HCT116 (cell line): Measurements from ENCODE around the gene PEX11A.

Experiments used
- CEBPB ChIP-seq: IDR thresholded peaks from 2 replicates; pipeline ENCODE4 v1.6.1; 2012; ENCODE audit warnings: low read depth
- CTCF ChIP-seq, 3 experiments: fragments of 200-600 bp in 1 of 3; sonication (generic) in 1 of 3; IDR thresholded peaks in 2 of 3; conservative IDR thresholded peaks in 1 of 3; 2 replicates each; pipeline ENCODE4 v1.5.1; 2012 to 2017; ENCODE audit warnings: low read depth in 2 of 3, low read length in 2 of 3, antibody characterized with exemption in 1 of 3, borderline replicate concordance in 1 of 3, control low read depth in 1 of 3, mild to moderate bottlenecking in 1 of 3, mixed read lengths in 1 of 3, mixed run types in 1 of 3, moderate library complexity in 1 of 3; ENCODE audit not compliant: insufficient read depth in 1 of 3
- EZH2 ChIP-seq: fragments of 200-600 bp; sonication (generic); IDR thresholded peaks from 2 replicates; pipeline ENCODE4 v1.6.1; 2017; ENCODE audit warnings: antibody characterized with exemption, mixed run types
- EZH2phosphoT487 ChIP-seq: fragments of 200-600 bp; IDR thresholded peaks from 2 replicates; pipeline ENCODE4 v1.6.1; 2018; ENCODE audit warnings: antibody characterized with exemption, borderline replicate concordance
- POLR2A ChIP-seq: IDR thresholded peaks from 2 replicates; pipeline ENCODE4 v1.7.0; 2011; ENCODE audit warnings: borderline replicate concordance; ENCODE audit not compliant: insufficient read depth, insufficient read length; ENCODE audit errors: extremely low read depth
- RAD21 ChIP-seq: IDR thresholded peaks from 2 replicates; pipeline ENCODE4 v1.6.1; 2012; ENCODE audit warnings: low read depth, mild to moderate bottlenecking
- SP1 ChIP-seq: IDR thresholded peaks from 2 replicates; pipeline ENCODE4 v1.6.1; 2012; ENCODE audit warnings: low read depth
- ZBTB33 ChIP-seq: IDR thresholded peaks from 2 replicates; pipeline ENCODE4 v1.6.1; 2011; ENCODE audit warnings: mild to moderate bottlenecking, low read length, moderate library complexity; ENCODE audit not compliant: insufficient replicate concordance; ENCODE audit errors: extremely low read depth
- ZFX ChIP-seq: fragments of 450-650 bp; IDR thresholded peaks from 2 replicates; pipeline ENCODE4 v1.6.1; 2017
- TF ChIP-seq, protein P1 (sequence below): IDR thresholded peaks from 2 replicates; pipeline ENCODE4 v1.6.1; 2012; ENCODE audit warnings: low read depth

DNA sequence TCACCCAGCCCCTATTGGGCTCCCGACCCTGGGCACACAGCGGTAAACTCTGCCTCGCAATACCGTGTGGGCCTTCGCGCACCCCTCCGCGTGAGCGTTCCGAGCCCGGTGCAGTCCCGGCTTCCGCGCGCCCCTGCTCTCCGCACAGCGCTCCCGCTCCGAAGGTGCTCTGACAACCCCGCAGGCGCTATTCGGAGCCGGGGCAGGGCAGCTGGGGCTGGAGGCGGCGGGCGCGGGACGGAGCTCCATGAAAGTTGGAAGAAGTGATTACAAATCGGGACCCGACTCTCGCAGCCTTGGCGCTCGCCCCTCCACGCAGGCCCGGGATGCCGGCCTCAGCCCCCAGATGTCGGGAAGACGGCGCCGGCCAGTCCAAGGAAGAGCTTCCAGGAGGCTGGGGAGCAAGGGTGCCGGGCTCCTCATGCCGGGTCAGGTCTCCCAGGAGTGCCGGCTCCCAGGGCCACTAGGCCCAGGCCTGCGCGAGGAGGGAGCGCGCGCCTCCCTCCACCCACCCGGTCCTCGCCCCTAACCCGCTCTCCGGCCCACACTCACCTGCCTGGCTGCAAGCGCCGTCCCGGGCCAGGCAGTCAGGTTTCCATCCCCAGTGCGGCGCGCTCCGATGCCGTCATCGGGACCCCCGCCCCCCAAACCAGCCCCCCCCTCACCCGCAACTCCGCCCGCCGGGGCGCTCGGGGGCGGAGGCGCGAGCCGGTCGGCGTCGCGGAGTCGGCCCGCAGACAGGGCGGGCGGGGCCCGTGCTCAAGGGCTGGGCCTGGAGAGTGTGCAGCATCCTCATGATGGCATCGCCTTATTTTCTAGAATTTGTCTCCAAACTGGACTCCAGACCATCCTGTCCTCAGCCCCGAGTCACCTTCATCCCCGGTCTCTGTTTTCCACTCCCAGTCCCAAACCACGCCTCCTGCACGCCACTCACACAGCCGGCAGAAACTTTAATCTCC, 35.4 kb downstream of the PEX11A start, which contains the start of gene KIF7:
- no peak for TF ChIP-seq CEBPB
- TF ChIP-seq CTCF (IDR thresholded peaks at IDR 0.05 in 2 of 3, conservative IDR thresholded peaks at IDR 0.05 in 1 of 3; ENCODE audit: borderline replicate concordance in 1 of 3, insufficient read depth in 1 of 3, low read depth in 2 of 3, low read length in 2 of 3) = no peak
- TF ChIP-seq POLR2A = no peak
- TF ChIP-seq ZFX = no peak
- TF ChIP-seq SP1 = no peak
- TF ChIP-seq ZBTB33 = no peak
- TF ChIP-seq, protein P1, sequence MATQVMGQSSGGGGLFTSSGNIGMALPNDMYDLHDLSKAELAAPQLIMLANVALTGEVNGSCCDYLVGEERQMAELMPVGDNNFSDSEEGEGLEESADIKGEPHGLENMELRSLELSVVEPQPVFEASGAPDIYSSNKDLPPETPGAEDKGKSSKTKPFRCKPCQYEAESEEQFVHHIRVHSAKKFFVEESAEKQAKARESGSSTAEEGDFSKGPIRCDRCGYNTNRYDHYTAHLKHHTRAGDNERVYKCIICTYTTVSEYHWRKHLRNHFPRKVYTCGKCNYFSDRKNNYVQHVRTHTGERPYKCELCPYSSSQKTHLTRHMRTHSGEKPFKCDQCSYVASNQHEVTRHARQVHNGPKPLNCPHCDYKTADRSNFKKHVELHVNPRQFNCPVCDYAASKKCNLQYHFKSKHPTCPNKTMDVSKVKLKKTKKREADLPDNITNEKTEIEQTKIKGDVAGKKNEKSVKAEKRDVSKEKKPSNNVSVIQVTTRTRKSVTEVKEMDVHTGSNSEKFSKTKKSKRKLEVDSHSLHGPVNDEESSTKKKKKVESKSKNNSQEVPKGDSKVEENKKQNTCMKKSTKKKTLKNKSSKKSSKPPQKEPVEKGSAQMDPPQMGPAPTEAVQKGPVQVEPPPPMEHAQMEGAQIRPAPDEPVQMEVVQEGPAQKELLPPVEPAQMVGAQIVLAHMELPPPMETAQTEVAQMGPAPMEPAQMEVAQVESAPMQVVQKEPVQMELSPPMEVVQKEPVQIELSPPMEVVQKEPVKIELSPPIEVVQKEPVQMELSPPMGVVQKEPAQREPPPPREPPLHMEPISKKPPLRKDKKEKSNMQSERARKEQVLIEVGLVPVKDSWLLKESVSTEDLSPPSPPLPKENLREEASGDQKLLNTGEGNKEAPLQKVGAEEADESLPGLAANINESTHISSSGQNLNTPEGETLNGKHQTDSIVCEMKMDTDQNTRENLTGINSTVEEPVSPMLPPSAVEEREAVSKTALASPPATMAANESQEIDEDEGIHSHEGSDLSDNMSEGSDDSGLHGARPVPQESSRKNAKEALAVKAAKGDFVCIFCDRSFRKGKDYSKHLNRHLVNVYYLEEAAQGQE = no peak
- no peak for TF ChIP-seq EZH2phosphoT487
- TF ChIP-seq EZH2 = no peak
- TF ChIP-seq RAD21 = no peak
